Activated CD8-positive, alpha-beta memory T cell treated with anti-CD3 and anti-CD28 coated beads for 1 hour (primary cell): ENCODE measurements around the gene PLB1.
A peak's percentile ranks its signal among the peaks of the same experiment; 100 is the strongest.

Experiments used
- DNase-seq, 2 donors: peaks; one replicate each; pipeline ENCODE4 v3.0.0-alpha.2; 2020; ENCODE audit warnings: low read depth in 1 of 2; ENCODE audit errors: extremely low read depth in 1 of 2

PLB1 gene

DNA sequence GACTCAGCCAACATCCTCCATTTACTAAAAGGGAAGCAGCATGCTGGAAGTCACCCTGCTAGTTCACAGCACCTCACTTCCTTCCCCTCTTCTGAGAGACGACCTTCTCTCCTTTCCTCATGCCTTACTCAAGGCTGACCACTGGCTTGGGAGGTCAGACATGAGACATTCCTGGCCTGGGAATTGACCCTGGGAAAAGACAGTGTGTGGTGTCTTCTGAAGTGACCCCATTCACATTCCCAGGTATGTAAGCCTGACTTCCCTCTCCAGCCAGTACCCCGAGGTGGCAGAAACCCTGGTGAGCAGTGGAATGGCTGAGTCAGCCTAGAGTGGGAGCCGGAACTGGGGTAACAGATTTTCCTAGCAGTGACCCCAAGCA lies 92.4 kb downstream of the PLB1 start:
- DNase-seq, result no peak

DNA sequence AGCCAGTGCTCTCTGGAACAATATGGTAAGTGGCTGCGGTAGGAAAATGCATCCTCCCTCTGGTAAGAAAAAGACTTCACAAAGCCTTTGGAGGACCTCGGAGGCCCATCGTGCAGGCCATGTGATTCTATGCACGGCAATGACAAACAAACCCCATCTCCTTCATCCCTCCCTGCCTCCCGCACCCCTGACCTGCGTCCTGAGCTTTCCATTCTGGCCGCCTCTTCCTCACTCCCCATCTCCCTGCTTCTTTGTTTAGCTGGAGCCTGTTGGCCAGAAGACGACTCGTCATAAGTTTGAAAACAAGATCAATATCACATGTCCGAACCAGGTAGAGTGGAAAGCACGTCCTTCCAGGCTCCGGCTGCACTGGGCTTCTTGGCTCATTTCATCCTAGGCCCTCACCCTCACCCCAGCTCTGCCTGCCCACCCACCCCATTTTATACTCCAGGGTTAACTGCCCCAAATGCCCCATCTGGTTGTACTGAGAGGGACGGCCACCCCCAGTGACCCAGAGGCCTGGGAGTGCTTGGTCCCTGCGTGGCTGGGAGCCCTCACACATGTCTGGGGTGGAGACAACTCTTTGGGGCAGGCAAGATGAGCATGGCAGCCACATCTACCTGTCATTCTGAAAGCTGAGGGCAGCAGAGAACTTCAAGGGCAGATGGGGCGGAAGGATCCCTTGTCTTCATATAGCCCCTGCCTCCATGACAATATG lies 94.0 kb downstream of the PLB1 start:
- DNase-seq, result no peak

DNA sequence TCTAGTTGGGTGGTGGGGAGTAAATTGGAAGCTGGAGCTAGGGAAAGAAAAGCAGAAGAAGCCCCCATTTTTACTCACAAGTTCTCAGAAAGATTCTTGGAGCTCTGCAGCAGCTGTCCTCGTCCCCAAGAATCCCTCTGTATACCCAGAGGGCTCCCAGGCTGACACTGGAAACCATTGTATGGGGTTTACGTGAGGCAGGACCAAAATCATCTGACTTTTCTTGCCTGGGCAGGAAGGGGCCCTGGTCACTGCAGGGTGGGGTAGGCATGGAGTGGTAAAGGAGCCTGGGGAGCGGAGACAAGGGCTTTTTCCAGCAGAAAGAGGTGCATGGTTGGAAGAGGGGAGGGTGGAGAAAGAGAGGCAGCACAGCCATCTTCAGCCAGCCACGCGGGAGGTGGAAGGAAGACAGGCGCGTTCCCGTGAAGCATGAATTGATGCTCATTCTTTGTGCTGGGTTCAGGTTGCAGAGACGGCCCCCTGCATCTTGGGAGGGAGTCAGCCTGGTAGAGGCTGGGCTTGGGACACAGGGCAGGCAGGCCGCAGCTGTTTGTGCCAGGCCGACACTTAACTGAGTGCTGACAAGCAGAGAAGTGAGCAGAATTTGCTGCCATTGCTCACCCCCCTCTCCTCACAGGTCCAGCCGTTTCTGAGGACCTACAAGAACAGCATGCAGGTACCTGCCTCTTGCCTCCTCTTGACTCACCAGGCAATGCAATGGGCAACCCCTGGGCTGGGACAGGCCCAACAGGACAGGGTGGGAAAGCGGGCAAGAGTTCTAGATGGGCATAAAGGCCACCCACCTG lies 94.8 kb downstream of the PLB1 start:
- no peak for DNase-seq

DNA sequence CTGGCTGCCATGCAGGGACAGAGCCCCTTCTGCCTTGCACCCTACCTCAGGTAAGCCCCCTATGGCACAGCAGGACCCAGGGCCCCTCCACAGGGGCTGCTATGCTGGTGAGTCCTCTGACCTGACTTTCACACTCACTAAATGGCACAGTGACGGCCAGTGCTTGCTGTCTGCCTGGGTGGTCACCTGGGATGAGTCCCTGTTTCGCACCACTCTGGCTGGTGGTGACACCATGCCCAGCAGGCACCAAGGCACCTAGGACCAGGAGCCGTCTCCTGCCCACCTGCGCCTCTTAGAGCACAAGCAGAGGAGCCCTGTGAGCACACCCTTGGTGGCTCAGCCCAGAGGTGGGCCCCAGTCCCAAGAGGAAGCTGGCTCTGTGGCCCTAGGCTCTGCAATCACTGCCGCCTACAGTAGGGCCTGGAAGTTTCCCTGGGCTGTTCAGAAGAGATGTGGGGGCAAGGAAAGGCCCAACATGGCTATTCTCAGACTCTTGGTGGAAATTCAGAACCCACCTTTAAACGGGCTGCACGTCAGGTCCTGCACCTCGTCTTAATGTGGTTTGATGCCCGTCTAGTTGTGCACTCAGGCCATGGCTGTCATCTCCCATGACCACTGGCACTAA lies 96.0 kb downstream of the PLB1 start:
- no peak for DNase-seq

DNA sequence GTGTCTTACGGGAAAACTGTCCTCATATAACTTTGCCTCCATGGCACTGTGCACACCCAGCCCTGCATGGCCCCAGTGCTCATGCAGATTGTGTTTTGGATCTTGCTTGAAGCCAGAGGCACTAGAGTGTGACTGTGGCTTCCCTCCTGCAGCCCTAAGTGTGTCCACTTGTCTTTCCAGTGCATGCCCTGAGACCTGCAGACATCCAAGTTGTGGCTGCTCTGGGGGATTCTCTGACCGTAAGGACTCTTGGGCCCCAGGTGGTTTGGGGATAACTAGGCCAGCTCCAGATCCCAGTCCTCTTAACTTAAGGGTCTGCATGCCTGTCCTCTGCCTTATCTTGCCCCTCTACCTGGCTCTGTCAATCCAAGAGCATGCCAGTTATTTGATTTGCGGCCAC lies 96.6 kb downstream of the PLB1 start:
- no peak for DNase-seq

DNA sequence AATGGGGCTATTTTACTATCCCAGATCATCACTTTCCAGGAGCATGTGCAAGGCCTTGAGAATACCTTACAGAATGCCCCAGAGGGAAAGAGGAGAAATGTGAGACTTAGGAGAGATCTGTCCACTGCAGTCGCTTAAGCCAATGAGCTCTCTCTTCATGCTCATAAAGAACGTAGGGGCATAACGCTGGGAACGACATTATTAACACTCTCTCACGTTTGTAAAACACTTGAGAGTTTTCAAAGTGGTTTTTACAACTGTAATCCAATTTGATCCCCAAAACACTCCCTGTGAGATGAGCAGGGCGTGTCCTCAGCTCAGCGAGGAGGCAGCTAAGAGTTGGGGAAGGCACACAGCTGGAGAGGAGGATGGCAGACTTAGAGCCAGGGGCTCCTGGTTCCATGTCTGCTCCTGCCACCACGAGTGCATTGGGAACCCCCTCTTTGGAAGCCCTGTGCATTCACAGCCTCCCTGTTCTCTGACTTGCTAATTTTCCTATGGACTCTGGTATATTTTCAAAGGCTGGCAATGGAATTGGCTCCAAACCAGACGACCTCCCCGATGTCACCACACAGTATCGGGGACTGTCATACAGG lies 97.4 kb downstream of the PLB1 start:
- DNase-seq, result no peak

DNA sequence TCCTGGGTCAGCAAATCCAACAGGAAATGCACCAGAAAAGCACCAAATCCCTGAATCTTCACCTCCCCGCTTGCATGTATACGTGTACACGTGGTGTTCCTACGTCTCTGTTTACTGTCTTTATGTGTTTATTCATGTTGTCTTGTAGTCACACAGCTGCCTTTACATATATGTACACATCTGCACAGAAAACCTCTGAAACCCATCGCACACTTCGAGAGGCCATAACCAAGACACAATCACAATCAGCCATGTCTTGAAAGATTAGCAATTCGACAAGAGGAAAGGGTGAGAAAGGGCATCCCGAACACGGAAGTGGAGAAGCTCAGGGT lies 98.1 kb downstream of the PLB1 start:
- DNase-seq, result no peak

DNA sequence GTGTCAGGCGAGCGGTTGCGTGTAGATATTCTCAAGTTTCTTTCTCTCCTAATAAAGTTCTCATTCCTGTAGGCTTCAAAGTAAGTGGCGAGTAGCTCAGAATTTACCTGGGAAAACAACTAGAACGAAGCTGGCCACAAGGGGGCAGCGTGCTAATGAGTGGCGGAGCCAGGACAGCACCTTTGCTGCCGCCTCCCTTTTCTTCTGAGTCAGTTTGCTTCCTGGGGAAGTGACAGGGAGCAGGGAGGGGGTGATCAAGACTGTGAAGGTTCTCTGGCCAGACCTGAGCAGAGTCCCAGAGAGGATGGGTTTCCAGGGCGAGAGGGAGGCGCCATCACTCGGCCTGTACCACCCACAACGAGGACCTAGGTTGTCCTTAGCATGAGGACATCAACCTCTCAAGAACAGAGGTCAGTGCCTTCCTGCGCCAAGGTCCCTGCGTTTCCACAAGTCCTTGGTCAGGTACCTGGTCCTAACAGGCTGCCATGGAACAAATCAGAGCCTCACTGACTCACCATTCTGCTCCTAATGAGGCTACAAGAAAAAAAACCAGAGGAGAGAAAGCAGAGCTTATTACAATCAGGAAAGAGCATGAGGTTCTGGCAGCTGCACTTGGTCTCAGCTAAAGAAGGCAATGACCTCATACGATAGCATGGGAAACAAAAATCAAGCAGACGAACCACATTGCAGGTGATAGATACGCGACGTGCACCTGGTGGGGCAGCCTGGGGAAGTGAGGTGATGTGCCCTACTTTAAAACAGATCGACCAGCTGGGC lies 98.7 kb downstream of the PLB1 start:
- peak; percentile 79 to 82 for DNase-seq

DNA sequence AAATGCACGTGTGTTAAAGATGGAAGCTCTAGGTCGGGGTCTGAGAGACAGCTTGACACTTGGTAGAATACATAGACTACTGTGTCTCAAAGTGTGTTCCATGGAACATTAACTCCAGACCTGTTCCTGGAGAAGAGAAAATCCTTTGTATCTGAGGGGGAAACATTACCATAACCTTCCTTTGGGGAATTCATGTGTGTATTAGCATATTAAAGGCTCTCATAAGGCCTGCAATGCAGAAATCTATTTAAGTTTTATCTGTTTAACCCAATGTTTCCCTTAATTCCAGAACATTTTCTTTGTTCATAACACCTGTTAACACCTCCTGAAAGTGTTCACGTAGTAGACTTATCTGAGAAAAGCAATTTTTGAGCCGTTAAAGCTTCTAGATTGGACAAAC lies 99.5 kb downstream of the PLB1 start:
- no peak for DNase-seq

DNA sequence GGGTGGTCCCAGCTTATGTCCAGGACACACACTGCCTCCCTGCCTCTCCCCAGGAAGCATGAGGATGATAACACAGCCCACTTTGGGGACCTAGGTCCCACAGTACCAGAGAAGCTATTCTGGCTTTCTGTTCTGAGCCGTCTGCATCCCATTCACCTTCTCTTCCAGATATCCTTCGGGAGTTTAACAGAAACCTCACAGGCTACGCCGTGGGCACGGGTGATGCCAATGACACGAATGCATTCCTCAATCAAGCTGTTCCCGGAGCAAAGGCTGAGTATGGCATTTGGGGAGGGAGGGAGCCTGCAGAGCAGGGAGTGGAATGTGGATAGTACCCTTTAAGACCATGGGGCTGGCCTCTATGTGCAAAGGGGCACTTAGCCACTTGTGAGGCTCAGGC lies 102.6 kb downstream of the PLB1 start:
- no peak for DNase-seq

DNA sequence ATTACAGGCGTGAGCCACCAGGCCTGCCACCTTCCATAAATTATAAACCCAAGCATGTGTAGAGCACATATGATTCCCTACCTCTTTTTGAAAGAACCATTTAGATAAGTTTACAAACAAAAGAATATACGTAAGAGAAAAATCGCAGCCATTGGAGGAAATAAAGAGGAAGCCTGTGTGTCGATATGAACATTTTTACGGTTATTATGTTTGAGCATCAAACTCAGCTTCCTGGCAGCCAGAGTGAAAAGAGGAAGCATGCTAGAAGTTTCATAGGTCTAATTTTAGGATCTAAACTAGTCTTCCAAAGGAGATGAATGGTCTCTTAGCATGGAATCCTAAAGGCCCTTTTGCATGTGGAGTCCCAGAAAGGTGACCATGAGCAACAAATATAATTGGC lies 104.3 kb downstream of the PLB1 start:
- no peak for DNase-seq

DNA sequence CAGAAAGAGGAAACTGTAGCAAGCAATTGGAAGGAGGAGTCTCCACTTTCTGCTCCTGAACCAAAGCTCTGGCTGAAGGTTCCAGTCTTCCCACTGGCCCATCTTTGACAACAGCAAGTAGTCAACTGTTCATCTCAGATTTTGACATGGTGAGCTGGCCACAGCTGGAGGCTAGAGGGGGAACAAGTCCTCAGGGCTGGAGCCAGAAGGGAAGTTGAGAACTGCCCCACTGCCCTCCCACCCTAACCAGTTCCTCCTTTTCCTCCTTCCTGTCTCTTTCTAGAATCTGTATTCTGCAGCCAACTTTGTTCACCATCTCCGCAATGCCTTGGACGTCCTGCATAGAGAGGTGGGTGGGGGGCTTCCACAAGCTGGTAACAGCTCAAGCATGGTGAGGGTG lies 105.8 kb downstream of the PLB1 start:
- DNase-seq, result no peak

DNA sequence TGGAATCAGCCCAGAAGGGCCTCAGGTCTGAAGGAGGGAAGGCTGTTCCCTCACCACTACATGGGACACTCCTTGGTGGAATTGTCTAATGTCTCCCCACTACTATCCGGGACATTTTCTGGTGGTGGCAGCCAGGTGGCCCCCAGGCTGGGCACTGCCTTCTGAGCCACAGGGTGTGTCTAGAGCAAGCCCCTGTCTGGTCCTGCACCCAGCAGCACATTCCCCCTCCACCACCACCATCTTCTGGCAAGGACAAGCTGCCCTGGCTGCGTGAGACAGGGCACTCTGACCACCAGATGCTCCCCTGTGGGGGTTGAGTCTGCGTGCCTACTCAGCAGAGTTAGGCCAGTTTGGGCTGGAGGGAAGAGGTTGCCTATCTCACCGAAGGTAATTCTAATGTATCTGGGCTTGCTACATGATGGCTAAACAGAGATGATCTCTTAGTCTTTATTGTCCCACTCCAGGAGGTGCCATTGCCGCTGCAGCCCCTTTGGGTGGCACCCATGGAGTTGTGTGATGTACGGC lies 106.3 kb downstream of the PLB1 start:
- no peak for DNase-seq

DNA sequence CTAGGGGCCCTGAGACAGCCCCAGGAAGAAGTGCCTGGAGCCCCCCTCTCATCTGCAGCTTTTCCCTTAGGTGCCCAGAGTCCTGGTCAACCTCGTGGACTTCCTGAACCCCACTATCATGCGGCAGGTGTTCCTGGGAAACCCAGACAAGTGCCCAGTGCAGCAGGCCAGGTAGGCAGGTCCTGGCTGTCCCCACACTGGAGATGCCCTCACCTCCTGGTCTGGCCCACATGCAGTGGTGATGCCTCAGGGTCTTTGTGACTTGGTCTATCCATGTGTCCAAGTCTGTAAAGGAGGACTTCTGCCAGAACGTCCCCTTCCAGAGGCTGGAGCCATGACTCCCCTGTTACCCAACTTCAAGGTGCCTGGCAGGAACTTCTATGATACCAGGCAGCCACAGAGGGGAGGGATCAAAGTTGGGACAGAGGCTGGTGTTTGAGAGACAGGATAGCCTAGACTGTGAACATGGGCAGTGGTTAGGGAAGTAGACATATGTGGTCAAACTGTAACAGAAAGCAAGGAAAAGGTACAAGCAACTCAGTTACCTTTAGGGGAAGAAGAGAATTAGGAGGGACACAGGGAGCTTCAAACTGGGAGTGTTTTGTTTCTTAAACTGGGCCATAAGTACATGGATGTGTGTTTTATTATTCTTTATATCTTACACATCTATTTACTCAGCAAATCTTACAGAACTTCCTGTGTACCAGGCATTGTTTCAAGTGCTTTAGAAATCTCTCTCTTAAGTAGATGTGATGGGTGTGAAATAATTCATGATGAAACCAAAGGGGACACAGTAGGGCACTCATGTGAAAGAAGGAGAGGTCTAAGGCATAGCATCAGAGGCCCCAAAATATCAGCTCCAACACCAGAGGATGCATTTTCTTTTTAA lies 107.1 kb downstream of the PLB1 start:
- DNase-seq, result no peak

DNA sequence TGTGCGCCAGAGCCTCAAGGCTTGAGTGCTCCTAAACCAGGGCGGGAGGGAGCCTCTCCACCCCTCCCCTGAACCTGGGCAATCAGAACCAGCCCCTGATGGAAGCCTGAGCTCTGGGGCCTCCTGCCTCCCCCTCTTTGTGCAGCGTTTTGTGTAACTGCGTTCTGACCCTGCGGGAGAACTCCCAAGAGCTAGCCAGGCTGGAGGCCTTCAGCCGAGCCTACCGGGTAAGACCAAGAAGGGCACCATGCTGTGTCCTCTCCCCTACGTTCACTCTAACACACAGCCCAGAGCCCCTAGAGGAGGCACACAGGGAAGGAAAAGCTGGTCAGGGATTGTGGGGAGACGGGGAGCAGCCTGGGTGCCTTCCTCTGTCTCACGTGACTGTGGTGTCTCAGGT lies 108.0 kb downstream of the PLB1 start:
- no peak for DNase-seq

DNA sequence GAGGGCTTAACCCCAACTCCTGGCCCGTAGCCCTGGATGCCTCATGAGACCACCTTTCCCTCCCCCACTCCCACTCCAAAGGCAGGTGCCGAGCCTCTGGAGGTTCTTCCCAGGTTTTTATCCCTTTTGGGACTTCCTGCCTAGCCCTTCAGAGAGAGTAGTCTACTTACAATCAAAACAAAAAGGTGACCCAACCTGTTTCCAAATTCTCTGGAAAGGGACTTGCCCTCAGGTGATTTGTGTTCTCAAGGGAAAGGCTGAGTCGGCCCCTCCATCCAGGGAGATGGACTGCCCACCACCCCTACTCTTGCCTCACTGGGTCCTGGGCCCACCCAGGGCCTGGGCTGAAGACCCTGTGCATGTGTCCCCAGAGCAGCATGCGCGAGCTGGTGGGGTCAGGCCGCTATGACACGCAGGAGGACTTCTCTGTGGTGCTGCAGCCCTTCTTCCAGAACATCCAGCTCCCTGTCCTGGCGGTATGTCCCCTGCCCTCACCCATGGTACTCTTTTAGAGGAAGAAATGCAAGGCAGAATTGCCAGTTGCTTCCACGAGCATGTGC lies 108.5 kb downstream of the PLB1 start:
- no peak for DNase-seq

DNA sequence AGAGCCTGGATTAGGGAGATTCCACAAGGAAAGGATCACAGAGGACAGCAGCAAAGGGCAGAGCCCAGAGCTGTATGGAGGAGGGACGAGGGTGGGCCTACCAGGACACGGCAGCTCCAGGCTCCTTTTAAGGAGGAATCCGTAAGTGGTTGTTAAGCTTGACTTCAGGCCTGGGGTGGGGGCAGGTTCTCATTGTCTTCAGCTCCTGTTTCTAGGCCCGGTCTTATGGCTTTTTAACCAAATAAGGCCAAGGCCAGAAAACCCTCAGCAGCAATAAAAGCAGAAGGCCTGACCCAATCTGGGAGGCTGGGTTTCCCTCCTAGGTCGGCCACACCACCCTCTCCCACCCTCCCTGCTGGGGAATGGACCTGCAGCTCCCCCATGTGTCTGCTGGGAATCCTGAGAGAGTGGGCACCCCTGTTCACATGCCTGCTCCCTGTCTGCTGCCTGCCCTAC lies 111.2 kb downstream of the PLB1 start:
- no peak for DNase-seq

DNA sequence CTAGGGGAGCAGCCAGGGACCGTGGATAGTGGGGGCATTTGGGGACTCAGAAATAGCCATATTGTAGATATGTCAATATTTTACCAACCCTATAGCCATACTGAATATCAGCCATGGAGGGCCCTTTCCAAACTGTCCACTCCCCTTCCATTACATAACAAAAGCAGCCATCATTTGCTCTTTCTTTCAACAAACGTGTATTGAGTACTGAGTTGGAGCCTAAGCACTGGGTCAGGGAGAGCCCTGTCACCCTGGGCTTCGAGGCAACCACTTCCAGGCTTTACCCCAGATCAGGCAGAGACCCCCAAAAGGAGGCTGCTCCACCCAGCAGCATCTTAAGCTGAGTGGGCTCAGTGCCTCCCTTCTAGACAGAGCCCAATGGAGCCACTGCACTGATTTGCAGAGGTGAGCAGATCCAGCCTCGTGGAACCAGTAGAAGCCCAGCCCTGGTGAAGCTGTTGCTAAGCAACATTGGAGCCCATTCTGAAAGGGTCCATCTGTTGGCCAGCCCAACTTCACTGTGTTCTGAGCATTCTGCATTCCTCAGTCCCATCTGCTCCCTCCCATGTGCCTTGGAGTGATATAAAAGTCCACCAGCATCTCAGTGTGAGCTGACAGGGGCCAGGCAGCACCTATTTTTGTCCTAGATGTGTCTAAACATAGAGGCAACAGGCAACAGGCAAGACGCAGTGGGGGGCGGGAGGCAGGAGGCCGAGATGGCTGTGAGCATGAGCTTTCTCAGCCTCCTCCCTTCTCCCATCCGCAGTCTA lies 112.1 kb downstream of the PLB1 start:
- no peak for DNase-seq
